ENCODE results near the gene TMPRSS11E. TPM values are rescaled to one million over a fixed set of nuclear protein-coding genes. Genes with fewer than 3 reads are reported as not detected.
"Not testable (repeated sequence)": the region's sequence is repeated elsewhere in the genome, so short reads cannot be mapped to it uniquely, and the experiment has no call there.

TMPRSS11E gene
- total RNA-seq, 2 donors from 2014 or later, result not detected

GRCh38 chr4:68518889-68519288 lies 71.6 kb downstream of the TMPRSS11E start:
- H3K27me3 ChIP-seq, result no peaks in the 10 kb centered on the region
- H3K27ac ChIP-seq, result no peak overlapping the region
- no peaks in the 10 kb centered on the region for H3K4me1 ChIP-seq
- H3K36me3 ChIP-seq, result no peaks in the 10 kb centered on the region
- TF ChIP-seq CTCF (IDR thresholded peaks at IDR 0.05), result no peak
- H3K9me3 ChIP-seq, result no peaks in the 10 kb centered on the region
- H3K4me3 ChIP-seq, result no peak overlapping the region
- no peak for DNase-seq (ENCODE audit: low spot score)

GRCh38 chr4:68520985-68521384 lies 73.7 kb downstream of the TMPRSS11E start:
- no peaks in the 10 kb centered on the region for H3K36me3 ChIP-seq
- no peak overlapping the region for H3K27ac ChIP-seq
- H3K4me3 ChIP-seq, result no peak overlapping the region
- no peaks in the 10 kb centered on the region for H3K4me1 ChIP-seq
- no peak for TF ChIP-seq CTCF (IDR thresholded peaks at IDR 0.05)
- no peaks in the 10 kb centered on the region for H3K27me3 ChIP-seq
- DNase-seq (ENCODE audit: low spot score), result no peak
- no peaks in the 10 kb centered on the region for H3K9me3 ChIP-seq

GRCh38 chr4:68522232-68522631 lies 75.0 kb downstream of the TMPRSS11E start:
- DNase-seq (ENCODE audit: low spot score), result not testable (repeated sequence)

GRCh38 chr4:68535974-68536373 lies 88.7 kb downstream of the TMPRSS11E start:
- no peaks in the 10 kb centered on the region for H3K9me3 ChIP-seq
- H3K4me1 ChIP-seq, result no peaks in the 10 kb centered on the region
- no peak for TF ChIP-seq CTCF (IDR thresholded peaks at IDR 0.05)
- H3K4me3 ChIP-seq, result no peak overlapping the region
- H3K27me3 ChIP-seq, result no peaks in the 10 kb centered on the region
- no peaks in the 10 kb centered on the region for H3K36me3 ChIP-seq
- H3K27ac ChIP-seq, result no peak overlapping the region
- DNase-seq (ENCODE audit: low spot score), result no peak

More at GRCh38 chr4:68522232-68522631, 75.0 kb downstream of the TMPRSS11E start:
- not testable (repeated sequence) for H3K9me3 ChIP-seq, H3K27me3 ChIP-seq, H3K4me1 ChIP-seq, H3K36me3 ChIP-seq, H3K4me3 ChIP-seq, H3K27ac ChIP-seq

- no peaks in the 10 kb centered on the region for H3K36me3 ChIP-seq
- no peaks in the 10 kb centered on the region for H3K27me3 ChIP-seq
- no peak overlapping the region for H3K4me3 ChIP-seq
- H3K4me1 ChIP-seq, result no peaks in the 10 kb centered on the region
- H3K9me3 ChIP-seq, result no peaks in the 10 kb centered on the region
- no peak for TF ChIP-seq CTCF (IDR thresholded peaks at IDR 0.05)
- H3K27ac ChIP-seq, result no peak overlapping the region
- no peak for DNase-seq (ENCODE audit: low spot score)
These were observed 89.1 kb downstream of the TMPRSS11E start for GRCh38 chr4:68536375-68536774.

- H3K27ac ChIP-seq; DNase-seq (ENCODE audit: low spot score); H3K4me3 ChIP-seq; H3K27me3 ChIP-seq; H3K4me1 ChIP-seq; H3K9me3 ChIP-seq; H3K36me3 ChIP-seq: not testable (repeated sequence)
These were observed 95.5 kb downstream of the TMPRSS11E start for GRCh38 chr4:68542742-68543141.

Other genes with a start within 250 kb of the TMPRSS11E start
- gene TMPRSS11B, start 201.8 kb upstream of the TMPRSS11E start, total RNA-seq, result not detected
- 10 to 100 TPM; 32.6 to 35.6 TPM for gene YTHDC1, start 97.4 kb upstream of the TMPRSS11E start, total RNA-seq
- gene UGT2B17, start 128.9 kb downstream of the TMPRSS11E start, total RNA-seq, result not detected
- gene UGT2B15, start 223.2 kb downstream of the TMPRSS11E start, total RNA-seq, result not detected